GM19023 (cell line): Measurements from ENCODE around the gene PDE4B.

Experiments used
- ATAC-seq: cut with Tn5 transposase; IDR thresholded peaks from one replicate; pipeline ENCODE4 v1.9.1; 2021; ENCODE audit warnings: mild to moderate bottlenecking, moderate library complexity; ENCODE audit not compliant: unreplicated experiment

PDE4B gene

DNA sequence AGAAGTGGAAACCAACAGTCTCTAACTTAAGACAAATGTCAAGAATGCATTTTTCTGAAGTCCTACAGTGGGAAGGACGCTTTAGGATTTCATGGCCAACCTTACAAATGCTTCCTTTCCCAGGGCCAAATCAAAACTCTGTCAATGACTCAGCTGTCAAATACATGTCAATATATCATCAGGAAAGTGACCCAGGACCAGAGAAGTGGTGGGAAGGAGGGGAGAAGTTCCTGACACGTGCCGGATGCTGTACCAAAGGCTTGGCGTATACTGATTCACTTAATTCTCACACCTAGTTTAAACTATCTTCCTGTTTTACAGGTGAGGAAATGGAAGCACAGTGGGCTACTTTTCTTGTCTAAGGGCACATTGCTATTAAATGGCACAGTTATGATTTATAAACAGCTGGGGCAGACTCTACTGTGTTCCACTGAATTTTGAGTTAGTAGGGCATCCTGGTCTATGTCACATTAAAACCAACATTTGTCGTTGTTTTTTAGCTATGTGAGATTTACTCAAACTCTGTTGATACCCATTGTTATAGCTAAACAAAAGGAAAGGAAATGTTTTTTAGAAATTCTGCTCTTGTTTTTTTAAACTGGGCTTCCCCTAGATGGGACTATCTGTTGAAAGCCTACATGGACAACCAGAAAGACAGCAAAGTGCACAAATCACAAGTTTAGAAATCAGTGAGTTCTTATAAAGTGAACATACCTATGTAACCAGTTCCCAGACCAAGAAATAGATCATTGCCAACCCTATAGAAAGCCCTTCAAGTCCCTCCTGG lies 533.1 kb downstream of the PDE4B start:
- no peak for ATAC-seq

DNA sequence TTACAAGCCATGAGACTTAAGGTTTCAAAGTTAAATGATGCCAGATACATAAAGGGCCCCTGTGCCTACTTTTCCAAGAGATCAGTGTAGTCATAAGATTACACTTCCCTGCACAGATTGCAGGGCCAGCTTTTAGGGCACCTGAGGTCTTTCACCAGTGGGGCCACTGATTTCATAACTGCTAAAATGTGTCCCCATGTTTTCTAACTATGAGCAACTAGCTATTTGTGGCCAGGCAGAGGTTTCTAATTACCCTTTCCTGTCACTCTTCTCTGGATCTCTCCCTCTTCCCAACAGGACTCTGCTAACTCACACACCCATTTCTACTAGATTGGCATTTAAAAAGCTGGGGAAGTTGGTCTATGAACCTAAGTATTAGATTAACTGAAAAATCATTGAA lies 534.2 kb downstream of the PDE4B start:
- ATAC-seq, result no peak

- no peak for ATAC-seq
These were observed 534.9 kb downstream of the PDE4B start for GRCh38 chr1:66327588-66327987.

- ATAC-seq, result no peak
These were observed 536.2 kb downstream of the PDE4B start for GRCh38 chr1:66328896-66329295.

- ATAC-seq, result no peak
These were observed 538.0 kb downstream of the PDE4B start for GRCh38 chr1:66330722-66331141.

DNA sequence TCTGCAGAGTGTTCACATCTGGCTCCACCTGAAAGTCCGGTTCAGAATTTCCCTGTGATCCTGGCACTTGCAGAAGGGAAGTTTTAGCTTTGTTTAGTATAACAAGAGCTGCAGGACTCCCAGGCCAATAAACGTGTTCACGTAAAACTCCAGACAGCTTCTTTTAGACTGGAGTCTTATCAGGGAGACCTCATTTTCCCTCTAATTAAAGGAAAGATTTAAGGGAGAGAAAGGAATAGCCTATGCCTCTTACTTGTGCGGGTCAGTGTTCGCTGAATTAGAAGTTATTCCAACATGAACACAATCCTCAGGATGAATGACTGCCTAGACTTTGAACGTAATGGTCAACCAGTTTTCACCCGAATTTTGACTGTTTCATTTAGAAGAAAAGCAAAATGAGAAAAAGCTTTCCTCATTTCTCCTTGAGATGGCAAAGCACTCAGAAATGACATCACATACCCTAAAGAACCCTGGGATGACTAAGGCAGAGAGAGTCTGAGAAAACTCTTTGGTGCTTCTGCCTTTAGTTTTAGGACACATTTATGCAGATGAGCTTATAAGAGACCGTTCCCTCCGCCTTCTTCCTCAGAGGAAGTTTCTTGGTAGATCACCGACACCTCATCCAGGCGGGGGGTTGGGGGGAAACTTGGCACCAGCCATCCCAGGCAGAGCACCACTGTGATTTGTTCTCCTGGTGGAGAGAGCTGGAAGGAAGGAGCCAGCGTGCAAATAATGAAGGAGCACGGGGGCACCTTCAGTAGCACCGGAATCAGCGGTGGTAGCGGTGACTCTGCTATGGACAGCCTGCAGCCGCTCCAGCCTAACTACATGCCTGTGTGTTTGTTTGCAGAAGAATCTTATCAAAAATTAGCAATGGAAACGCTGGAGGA lies 539.2 kb downstream of the PDE4B start:
- peak; percentile 24 for ATAC-seq

- ATAC-seq, result no peak
These were observed 539.8 kb downstream of the PDE4B start for GRCh38 chr1:66332548-66332901.

DNA sequence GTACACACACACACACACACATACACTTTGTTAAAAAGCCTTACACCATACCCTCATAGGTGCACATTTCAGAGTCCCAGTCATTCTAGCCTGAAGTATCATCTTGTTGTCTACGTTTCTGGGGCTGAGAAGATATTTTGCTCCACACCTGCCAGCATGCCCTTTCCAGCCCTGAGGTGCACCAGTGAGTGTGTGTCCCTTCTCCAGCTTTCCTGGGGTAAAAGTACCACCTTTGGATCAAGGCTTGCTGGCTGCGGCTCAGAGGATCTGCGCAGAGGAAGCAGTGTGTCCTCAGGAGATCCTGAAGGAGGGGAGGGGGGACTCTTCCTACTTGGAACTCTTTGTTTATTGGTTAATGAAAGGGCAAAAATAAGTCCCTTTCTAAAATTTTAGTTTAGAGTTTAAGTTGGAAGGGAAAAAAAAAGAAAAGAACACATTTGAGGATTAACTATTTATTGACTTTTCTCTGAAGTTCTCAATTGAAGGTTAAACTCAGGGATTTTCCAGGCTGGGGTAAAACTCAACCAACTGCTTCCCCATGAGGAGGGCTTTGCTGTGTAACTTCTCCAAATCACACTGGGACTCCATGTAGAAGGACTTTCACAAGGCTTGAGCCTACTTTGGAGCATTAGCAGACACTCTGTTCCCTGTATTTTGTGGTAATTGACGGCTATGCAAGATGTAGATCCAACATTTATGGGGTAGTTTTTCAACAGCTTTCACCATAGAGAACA lies 540.9 kb downstream of the PDE4B start:
- no peak for ATAC-seq

- no peak for ATAC-seq
These were observed 541.6 kb downstream of the PDE4B start for GRCh38 chr1:66334318-66334717.

- ATAC-seq, result no peak
These were observed 542.4 kb downstream of the PDE4B start for GRCh38 chr1:66335125-66335524.

GRCh38 chr1:66335859-66336640 lies 543.4 kb downstream of the PDE4B start:
- peak; percentile 81 for ATAC-seq

DNA sequence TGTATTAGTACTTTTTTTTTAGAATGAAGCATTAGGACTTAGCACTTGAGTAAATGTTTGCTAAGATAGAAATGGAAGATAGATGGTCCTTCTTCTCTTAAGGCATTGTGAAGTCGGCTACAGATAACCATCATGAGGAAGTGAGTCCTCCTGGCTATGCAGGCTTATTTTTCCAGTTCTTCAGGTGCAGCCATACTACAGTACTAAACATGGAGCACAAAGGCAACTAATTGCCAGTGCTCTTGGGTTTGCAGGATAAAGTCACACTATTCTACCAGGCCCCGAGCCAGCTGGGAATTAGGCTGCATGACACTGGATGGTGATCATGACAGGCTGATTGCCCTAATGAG lies 543.9 kb downstream of the PDE4B start:
- no peak for ATAC-seq

DNA sequence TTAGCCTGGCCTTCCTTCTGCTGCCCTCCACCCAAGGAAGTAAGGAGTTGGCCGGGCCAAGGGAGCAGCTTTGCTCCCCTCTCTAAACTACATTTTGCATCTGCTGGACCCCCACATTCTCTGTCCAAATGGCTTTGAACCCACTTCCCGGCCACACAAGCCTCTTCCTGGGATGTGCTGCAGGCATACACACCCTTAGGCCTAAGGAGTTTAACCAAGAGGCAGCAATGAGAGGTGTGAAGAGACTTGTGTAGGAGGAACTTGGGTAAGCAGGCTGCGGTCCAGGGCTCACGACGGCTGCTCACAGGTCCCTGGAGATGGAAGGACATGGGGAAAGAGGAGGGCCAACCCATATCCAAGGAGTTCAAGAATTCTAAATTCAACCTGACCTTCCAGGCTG lies 544.6 kb downstream of the PDE4B start:
- no peak for ATAC-seq

DNA sequence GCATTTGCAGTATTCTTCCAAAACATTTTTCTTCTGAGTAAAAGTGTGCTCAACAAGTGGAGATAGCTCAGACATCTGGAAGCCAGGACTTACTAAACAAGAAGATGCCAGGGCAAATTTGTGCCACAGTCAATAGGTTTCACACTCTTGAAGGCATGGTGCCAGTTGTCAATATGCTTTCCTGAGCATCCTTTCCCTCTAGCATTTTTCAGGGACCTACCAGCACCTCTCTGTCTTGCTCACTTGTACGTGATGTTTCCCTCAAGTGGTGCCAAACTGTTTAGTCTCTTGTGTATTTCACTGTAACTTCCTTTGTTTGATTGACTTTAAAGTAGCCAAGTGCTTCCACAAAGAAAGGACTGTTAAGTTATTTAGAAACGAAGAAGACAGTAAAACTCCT lies 547.2 kb downstream of the PDE4B start:
- ATAC-seq, result no peak

DNA sequence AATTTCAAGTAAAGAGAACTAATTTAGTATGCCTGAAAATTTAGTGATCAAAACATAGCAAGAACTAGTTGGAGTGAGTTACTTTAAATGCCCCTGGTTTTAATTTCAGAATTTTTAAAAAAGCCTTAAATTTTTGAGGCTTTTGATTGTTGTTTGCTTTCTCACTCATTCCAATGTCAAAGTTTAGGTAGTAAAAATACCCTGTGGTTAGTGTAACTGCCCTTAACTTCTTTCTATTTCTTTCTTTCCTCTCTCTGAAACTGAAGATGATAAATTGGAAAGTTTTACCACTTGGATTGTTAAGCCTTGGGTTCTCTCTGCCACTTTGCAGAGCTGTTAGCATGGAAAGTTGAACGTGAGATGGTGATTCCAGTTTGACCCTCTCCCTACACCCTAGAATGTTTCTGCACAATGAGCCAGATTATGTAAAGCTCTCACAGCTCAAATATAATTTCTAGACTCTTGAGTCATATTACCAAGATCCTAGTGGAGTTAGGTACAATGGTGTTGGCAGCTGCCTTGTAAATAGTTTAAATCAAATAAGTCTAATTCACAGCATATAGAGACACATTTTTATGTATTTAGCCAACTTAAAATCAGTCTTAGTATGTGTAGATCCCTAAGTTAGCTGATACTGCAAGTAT lies 548.9 kb downstream of the PDE4B start:
- ATAC-seq, result no peak

- peak; percentile 62 for ATAC-seq
These were observed 550.0 kb downstream of the PDE4B start for GRCh38 chr1:66342707-66343106.

GRCh38 chr1:66343569-66344325 lies 551.1 kb downstream of the PDE4B start:
- ATAC-seq, result no peak

DNA sequence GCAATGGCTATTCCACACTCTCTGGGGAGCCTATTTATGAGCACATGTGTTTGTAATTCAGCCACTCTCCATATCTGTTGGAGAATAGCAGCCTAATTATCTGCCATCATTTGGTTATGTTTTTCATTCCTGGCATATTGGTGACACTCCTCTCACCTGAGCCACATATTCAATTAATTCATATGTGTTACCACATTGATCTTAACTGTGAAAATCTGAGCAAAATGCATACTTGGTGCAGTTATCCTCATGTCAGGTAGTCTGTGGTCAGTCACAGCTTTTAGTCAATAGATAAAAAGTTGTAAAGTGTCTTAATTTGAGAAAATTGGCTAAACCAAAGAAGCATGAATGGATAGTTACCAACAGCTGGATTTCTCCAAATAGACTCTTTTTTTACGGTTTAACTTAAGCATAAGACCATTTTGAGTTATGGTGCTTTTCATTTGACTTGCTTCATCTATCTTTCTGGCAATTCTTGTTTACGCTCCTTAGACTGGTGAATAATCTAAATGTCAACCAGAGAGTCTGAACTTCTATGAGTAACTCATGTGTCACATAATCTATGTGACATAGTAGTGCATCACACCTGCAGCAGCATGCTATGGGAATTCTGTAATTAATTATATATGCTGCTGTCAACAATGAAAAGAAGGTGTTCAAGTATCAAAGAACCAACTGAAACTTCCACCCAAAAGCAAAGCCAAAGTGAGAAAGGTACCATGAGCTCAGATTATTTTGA lies 553.5 kb downstream of the PDE4B start:
- ATAC-seq, result no peak

- no peak for ATAC-seq
These were observed 554.2 kb downstream of the PDE4B start for GRCh38 chr1:66346873-66347272.
